GM19438 (cell line): ENCODE results near the gene C2CD3.
"Not testable (repeated sequence)": the region's sequence is repeated elsewhere in the genome, so short reads cannot be mapped to it uniquely, and the experiment has no call there.

Experiments used
- ATAC-seq: cut with Tn5 transposase; IDR thresholded peaks from one replicate; pipeline ENCODE4 v1.9.1; 2021; ENCODE audit warnings: low read depth; ENCODE audit not compliant: unreplicated experiment

C2CD3 gene

GRCh38 chr11:73988227-73988626 lies 182.6 kb downstream of the C2CD3 start:
- ATAC-seq = no peak

DNA sequence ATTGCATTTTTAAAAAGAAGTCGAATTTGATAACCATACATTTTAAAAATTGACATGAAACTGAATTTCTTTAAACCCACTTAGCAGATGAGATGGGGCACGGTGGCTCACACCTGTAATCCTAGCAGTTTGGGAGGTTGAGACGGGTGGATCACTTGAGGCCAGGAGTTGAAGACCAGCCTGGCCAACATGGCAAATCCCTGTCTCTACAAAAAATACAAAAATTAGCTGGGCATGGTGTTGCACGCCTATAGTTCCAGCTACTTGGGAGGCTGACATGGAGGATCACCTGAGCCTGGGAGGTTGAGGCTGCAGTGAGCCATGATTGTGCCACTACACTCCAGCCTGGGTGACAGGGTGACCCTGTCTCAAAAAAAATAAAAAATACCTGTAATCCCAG lies 185.1 kb downstream of the C2CD3 start:
- ATAC-seq = not testable (repeated sequence)

- ATAC-seq = no peak
Observed at GRCh38 chr11:73983741-73984538, 186.9 kb downstream of the C2CD3 start.

DNA sequence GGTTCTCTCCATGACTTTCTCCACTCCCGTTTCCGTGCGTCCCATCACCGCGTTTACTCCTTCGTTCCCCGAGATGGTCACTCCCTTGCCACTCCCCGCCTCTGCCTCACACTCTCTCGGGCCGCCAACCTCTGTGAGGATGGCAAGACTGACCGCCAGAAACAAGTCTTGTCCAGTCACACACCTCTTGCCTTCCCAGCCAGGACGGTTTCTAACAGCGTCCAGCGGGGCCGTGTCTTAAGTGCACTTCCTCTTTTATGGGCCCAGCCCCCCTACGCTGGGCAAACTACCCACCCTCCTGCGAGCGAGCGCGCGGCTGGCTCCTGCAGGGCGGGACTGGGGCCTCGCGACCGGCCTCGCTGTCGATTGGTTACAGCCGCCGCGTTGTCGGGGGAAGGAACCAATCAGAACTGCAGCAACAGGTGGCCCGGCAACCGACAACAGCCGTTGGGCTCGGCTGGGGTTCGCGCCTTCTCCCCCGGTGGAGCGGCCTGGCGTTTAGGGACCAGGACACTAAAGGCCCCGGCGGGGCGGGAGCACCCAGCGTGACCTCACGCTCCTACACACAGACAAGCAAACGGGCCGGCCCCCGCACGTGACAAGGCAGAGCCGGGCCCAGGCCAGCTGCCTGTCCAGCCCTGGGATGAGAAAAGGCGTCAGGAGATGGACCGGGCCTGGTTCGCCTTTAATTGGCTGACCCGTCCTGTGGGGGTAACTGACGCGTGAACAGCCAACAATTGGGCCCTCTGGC lies 187.6 kb downstream of the C2CD3 start:
- peak; percentile 65 for ATAC-seq

DNA sequence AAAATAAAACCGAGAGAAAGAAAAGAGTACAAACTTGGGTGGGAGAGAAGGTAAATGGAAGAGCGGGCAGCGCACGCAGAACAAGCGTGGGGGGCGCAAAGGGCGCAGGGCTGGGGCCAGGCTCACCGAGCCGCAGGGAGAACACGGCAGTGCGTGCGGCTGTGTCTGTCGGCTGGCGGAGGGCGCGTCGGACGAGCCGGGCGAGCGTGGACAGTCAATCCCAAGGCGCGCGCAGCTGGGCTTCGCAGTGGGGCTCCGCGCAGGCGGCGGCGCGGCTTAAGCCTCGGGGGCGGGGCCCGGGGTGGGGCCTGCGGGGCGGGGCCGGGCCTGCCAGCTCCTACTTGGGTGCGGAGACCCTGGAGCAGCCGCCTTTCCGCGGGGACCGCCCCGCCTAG lies 188.2 kb downstream of the C2CD3 start, which contains the start of gene UCP2:
Gene UCP2 (minus strand): TSS at position 249 of the 395 bp plus-strand sequence. CDS start 4,465 bp downstream, outside the sequence.
- peak; percentile 55 for ATAC-seq

DNA sequence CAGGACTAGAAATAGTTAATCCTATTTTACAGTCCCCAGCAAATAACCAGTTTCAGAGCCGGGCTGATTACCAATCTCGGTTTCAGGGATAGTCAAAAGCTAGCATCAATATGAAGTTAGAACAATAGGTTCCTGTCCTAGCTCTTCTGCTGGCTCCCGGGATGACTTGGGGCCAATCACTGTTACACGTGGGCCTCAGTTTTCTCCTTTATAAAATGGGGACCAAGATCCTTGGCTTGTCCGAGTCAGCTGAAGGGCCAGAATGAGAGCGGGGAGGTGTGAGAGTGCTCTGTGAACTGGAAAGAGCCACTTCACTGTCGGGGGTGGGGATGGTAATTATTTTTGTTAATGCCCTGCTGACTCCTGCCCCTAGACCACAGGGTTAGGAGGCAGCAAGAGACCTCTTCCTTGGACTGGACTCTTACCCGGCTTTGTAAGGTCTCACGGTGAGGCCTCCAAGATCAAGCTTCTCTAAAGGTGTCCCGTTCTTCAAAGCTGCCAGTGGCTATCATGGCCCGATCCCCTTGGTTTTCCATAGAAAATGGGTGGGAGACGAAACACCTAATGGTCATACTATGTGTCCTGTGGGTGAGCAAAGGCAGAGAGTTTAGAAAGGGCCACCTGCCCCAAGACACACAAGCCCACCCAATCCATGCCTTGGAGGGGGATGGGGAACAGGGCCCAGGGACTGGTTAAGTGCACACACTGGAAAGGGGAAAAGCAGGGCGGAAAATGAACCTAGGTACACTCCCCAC lies 189.6 kb downstream of the C2CD3 start:
- ATAC-seq = no peak

DNA sequence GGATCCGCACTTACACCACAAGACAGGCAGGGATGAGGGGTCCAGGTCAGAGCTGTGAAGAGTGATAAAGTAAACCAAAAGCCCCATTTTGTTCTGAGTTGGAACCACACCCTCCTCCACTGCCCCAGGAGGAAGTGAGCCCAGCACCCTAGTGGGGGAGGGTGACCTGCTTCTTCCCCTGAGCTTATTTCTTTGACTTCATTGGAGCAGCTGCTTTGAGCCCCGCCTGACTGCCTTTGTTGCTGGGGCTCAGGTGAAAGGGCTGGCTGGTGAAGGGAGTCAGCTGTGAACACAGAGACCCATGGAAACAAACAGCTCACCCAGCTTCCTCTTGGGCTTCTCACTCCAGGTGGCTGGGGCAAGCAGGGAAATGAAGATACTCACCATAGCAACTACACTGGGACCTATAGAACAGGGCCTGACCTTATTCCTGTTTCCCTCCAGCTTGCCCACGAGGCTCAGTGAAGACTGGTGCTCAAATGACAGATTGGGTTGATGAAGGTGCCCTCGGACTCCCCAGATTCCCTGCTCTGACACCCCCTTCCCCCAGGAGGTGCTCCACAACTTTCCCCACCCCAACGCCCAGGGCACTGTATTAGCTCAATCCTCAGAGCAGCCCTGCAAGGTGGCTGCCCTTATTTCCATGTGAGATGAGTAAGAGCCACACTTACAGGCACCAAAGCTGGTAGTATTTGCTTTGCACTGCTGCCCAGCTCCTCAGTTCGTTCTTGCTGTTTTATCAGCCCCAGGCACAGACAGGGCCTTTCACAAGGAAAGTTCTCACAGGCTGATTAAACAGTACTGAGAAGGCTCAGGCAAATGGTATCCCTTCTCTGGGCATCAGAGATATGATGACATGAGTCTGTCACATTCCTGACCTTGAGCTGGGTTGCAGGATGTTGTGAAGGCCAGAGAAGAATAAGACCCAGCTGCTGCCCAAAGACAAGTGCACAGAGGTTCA lies 190.5 kb downstream of the C2CD3 start:
- ATAC-seq = peak; percentile 44

DNA sequence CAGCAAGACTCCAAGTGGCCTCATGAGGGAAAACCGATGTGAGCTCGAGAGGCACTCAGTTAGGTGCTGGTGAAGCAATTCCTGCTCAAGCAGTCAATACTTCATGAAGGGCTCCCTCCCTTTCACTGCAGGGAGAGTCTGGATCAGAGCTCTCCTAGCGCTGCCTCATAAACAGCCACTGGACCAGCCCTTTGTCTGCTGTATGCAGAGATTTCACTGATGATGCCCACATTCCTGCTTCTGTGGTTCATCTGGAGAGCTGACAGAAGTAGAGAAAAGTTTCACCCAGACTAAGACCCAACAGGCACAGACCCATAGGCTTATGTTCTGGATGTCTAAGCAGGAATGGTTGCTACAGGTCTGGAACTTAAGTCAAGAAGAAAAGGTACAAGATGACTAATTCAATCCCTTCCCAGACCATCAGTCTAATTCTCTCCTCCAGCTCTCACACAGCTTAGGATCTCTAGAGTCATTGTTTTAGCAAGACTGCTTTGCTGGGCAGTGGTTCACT lies 192.2 kb downstream of the C2CD3 start:
- no peak for ATAC-seq

GRCh38 chr11:73977856-73978519 lies 192.8 kb downstream of the C2CD3 start:
- ATAC-seq = no peak

DNA sequence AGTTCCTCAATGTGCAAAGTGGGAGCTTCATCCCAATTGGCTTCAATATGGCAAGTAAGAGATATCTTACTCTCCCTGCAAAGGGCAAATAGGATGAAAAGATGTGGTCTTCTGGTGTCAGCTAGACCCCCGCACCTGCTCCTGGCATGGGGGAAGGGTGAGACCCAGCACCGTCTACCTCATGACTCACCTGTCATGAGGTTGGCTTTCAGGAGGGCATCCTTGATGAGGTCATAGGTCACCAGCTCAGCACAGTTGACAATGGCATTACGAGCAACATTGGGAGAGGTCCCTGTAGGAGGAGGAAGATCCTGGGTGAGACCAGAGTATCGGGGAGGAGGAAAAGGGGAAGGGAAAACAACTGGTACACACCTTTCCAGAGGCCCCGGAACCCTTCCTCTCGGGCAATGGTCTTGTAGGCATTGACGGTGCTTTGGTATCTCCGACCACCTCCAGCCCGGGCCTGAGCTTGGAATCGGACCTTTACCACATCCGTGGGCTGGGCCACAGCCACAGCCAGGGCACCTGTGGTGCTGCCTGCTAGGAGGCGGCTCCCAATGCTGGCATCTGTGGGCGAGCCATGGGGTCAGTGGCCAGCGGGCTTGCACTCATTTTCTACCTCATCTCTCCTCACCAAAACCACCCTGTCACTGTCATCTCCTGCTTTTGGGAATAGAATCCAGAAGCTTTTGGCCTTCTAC lies 194.2 kb downstream of the C2CD3 start:
- no peak for ATAC-seq

DNA sequence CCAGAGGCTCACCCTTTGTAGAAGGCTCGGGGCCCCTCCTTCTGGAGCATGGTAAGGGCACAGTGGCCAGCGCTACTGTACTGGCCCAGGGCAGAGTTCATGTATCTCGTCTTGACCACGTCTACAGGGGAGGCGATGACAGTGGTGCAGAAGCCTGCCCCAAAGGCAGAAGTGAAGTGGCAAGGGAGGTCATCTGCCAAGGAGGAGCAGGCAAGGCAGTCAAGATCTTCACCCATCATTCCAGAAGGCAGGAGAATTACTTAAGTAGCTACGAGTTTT lies 195.4 kb downstream of the C2CD3 start:
- no peak for ATAC-seq

GRCh38 chr11:73974604-73975478 lies 196.0 kb downstream of the C2CD3 start:
- no peak for ATAC-seq

GRCh38 chr11:73972620-73973449 lies 198.0 kb downstream of the C2CD3 start:
- ATAC-seq = no peak

DNA sequence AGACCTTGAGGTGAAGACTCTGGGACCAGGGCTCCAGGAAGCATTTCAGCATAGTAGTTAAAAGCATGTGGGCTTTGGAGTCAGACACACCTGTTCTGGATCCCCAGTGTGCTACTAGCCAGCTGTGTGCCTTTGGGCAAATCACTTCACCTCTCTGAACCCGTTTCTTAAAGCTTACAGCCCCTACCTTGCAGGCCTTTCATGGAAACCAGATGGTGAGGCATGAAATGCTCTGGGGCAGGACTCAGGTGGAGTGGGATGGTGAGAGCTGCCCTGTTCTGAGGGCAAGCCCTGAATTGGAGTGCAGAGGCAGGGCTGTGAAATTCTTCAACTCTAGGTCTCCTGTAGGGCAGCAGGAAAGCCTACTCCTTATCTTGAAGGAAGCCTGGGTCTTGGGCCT lies 198.6 kb downstream of the C2CD3 start:
- ATAC-seq = no peak

- no peak for ATAC-seq
Observed at GRCh38 chr11:73971175-73971719, 199.6 kb downstream of the C2CD3 start.

DNA sequence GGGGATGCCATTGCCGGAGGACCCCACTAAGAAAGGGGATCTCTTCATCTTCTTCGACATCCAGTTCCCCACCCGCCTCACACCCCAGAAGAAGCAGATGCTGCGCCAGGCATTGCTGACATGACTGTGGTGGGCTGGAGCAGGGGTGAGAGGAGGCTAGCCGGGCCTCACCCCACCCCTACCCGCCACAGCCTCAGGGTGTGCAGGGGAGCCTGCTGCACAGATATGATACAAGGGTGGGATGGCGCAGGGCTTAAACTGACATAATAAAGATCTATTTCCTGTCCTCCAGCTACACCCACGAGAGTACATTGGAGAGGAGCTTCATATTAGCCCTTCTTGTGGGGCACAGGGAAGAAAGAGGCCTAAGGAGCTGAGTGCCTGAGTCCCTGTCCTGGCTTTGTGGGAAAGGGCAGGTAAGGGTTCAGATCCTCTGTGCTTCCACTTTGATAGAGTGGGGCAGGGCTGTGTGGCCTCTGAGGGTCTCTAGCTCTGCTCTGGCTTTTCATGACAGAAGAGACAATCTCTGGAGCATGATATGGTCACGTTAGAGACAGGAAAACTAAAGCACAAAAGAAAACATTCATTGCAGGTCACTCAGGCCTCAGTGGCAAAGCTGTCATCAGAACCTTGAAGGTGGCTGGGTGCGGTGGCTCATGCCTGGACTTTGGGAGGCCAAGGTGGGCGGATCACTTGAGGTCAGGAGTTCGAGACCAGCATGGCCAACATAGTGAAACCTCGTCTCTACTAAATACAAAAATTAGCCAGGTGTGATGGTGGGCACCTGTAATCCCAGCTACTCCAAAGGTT lies 200.6 kb downstream of the C2CD3 start:
- ATAC-seq = no peak
